ENCODE measurements around the gene TIAM1. TPM values are rescaled to one million over a fixed set of nuclear protein-coding genes. Genes with fewer than 3 reads are reported as not detected.
A peak's percentile ranks its signal among the peaks of the same experiment; 100 is the strongest.

TIAM1 gene
- total and polyA plus RNA-seq, 4 donors = 3.5 to 58.0 (median 11.8) TPM

DNA sequence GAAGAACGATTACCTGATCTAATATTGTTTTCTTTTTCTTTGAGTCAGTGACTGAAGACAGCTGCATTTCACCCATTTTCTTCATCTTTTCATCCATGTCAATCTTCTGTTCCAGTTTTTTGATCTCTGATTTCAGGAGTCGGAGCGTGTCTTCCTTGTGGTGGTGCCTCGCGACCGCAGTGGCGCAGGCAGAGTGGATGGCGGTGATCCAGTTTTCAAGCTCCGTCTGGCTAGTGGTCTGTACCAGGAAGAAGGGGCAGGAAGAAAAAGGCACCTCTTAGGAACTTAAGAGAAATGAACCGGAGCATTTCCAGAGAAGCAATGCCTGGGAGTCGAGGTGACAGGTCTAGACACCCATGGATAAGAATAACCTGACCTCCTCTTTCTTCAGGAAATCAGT lies 118.3 kb downstream of the TIAM1 start:
- TF ChIP-seq, protein P1, sequence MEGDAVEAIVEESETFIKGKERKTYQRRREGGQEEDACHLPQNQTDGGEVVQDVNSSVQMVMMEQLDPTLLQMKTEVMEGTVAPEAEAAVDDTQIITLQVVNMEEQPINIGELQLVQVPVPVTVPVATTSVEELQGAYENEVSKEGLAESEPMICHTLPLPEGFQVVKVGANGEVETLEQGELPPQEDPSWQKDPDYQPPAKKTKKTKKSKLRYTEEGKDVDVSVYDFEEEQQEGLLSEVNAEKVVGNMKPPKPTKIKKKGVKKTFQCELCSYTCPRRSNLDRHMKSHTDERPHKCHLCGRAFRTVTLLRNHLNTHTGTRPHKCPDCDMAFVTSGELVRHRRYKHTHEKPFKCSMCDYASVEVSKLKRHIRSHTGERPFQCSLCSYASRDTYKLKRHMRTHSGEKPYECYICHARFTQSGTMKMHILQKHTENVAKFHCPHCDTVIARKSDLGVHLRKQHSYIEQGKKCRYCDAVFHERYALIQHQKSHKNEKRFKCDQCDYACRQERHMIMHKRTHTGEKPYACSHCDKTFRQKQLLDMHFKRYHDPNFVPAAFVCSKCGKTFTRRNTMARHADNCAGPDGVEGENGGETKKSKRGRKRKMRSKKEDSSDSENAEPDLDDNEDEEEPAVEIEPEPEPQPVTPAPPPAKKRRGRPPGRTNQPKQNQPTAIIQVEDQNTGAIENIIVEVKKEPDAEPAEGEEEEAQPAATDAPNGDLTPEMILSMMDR (IDR thresholded peaks at IDR 0.05; ENCODE audit: control extremely low read depth, extremely low read depth) = no peak
- Histone ChIP-seq H3K4me1 (ENCODE audit: control insufficient read depth in 5 of 5, insufficient read depth in 5 of 5, low read length in 5 of 5) (peaks cover 0 to 7% (median 0%) of the 10 kb centered on the region in 5 donors), H3K9me3 (ENCODE audit: control insufficient read depth in 4 of 4, insufficient read depth in 3 of 4, low read length in 3 of 4) (no peaks in the 10 kb centered on the region), H3K27me3 (ENCODE audit: control insufficient read depth in 3 of 3, insufficient read depth in 3 of 3, low read length in 2 of 3) (no peaks in the 10 kb centered on the region), H3K27ac (ENCODE audit: low read depth in 1 of 2, low read length in 1 of 2) (no peak overlapping the region), H3K9ac (ENCODE audit: insufficient read depth in 1 of 2, low read length in 2 of 2) (no peak overlapping the region), H3K36me3 (ENCODE audit: control insufficient read depth in 4 of 4, insufficient read depth in 4 of 4, low read length in 4 of 4) (peaks cover 0 to 18% (median 6%) of the 10 kb centered on the region in 4 donors), H3K4me3 (no peak overlapping the region)
- WGBS, 2 donors = 95% methylated on average over 11 of the region's 11 CpGs
- DNase-seq (no peak), ATAC-seq (ENCODE audit: insufficient read depth, low FRiP score) (no peak)

DNA sequence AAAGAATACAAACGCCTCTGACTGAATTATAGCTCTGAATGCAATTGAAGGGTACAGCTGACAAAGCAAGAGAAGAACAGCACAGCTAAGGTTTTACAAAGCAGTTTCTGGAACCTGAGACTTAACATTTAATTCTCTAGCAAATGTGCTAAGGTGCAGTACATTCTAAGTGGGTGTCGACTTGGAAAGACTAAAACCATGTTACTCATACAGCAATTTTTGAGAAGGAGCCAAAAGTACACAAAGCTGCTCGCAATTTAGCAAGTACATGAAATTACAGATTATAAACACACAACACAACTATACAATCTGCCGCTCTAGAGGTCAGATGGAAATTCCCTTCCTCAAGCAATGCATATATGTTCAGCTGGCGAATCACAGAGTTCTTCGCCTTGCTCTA lies 121.9 kb downstream of the TIAM1 start:
- WGBS, 2 donors = 83 to 95% methylated on average over 6 of the region's 6 CpGs
- ATAC-seq (ENCODE audit: insufficient read depth, low FRiP score) = no peak
- TF ChIP-seq, protein P1 (IDR thresholded peaks at IDR 0.05; ENCODE audit: control extremely low read depth, extremely low read depth) = no peak

DNA sequence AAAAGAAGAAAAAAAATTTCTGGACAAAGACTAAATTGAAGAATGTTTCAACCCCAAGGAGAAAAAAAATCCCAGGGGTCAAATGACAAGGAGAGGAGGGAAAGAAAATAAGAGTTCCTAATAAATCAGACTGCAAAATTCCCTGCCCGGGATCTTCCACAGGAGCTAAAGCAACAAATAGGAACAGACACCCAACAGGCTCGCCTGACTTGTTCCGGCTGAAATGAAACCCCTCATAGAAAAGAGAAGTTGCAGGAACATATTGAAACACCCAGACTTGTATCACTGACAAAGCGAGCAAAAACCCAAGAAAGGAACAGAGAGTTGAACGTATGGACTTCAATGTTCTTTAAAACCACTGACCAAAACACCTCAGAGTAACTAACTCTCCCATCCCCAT lies 123.0 kb downstream of the TIAM1 start:
- no peak overlapping the region for H3K4me3 ChIP-seq
- DNase-seq (no peak), ATAC-seq (ENCODE audit: insufficient read depth, low FRiP score) (no peak)
- H3K4me1 ChIP-seq (ENCODE audit: control insufficient read depth in 5 of 5, insufficient read depth in 5 of 5, low read length in 5 of 5) = peaks cover 0 to 10% (median 6%) of the 10 kb centered on the region in 5 donors
- no peaks in the 10 kb centered on the region for H3K9me3 ChIP-seq (ENCODE audit: control insufficient read depth in 4 of 4, insufficient read depth in 3 of 4, low read length in 3 of 4)
- 50 to 65% methylated on average over 5 of the region's 5 CpGs for WGBS, 2 donors
- peak overlapping the region in 1 of 2 donors; percentile 46 for H3K27ac ChIP-seq (ENCODE audit: low read depth in 1 of 2, low read length in 1 of 2)
- TF ChIP-seq, protein P1 (IDR thresholded peaks at IDR 0.05; ENCODE audit: control extremely low read depth, extremely low read depth) = no peak
- no peak overlapping the region for H3K9ac ChIP-seq (ENCODE audit: insufficient read depth in 1 of 2, low read length in 2 of 2)
- H3K36me3 ChIP-seq (ENCODE audit: control insufficient read depth in 4 of 4, insufficient read depth in 4 of 4, low read length in 4 of 4) = peaks cover 0 to 22% (median 6%) of the 10 kb centered on the region in 4 donors
- H3K27me3 ChIP-seq (ENCODE audit: control insufficient read depth in 3 of 3, insufficient read depth in 3 of 3, low read length in 2 of 3) = no peaks in the 10 kb centered on the region

More for the DNA sequence above, 121.9 kb downstream of the TIAM1 start:
- Histone ChIP-seq H3K9me3 (ENCODE audit: control insufficient read depth in 4 of 4, insufficient read depth in 3 of 4, low read length in 3 of 4) (no peaks in the 10 kb centered on the region), H3K27me3 (ENCODE audit: control insufficient read depth in 3 of 3, insufficient read depth in 3 of 3, low read length in 2 of 3) (no peaks in the 10 kb centered on the region), H3K4me1 (ENCODE audit: control insufficient read depth in 5 of 5, insufficient read depth in 5 of 5, low read length in 5 of 5) (peaks cover 0 to 10% (median 6%) of the 10 kb centered on the region in 5 donors), H3K4me3 (no peak overlapping the region), H3K36me3 (ENCODE audit: control insufficient read depth in 4 of 4, insufficient read depth in 4 of 4, low read length in 4 of 4) (peaks cover 0 to 17% (median 6%) of the 10 kb centered on the region in 4 donors), H3K9ac (ENCODE audit: insufficient read depth in 1 of 2, low read length in 2 of 2) (no peak overlapping the region), H3K27ac (ENCODE audit: low read depth in 1 of 2, low read length in 1 of 2) (no peak overlapping the region)
- DNase-seq = peak in 2 of 3 donors; percentile 13 to 35

DNA sequence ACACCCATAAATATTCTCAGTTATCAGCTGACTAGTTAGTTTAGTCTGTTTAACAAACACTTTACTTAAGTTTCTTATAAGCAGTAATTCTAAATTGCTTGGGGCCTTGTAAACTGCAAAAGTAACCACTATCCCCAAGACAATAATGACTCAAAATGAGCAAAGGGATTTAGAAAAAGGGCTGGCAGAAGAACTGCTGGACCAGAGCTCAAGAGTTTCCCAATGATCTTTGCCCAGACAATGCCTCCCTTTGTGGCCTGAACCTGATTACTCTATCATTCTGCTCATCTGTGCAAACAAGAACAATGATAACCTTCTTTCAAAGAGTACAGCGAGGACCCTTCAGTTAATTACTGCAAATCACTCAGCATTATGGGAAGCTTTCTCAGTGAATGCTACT lies 123.5 kb downstream of the TIAM1 start:
- TF ChIP-seq, protein P1 (IDR thresholded peaks at IDR 0.05; ENCODE audit: control extremely low read depth, extremely low read depth) = no peak
- DNase-seq = no peak
- 83 to 96% methylated on average over 1 of the region's 1 CpG for WGBS, 2 donors
- Histone ChIP-seq H3K9ac (ENCODE audit: insufficient read depth in 1 of 2, low read length in 2 of 2) (no peak overlapping the region), H3K36me3 (ENCODE audit: control insufficient read depth in 4 of 4, insufficient read depth in 4 of 4, low read length in 4 of 4) (peaks cover 0 to 21% (median 6%) of the 10 kb centered on the region in 4 donors), H3K27me3 (ENCODE audit: control insufficient read depth in 3 of 3, insufficient read depth in 3 of 3, low read length in 2 of 3) (no peaks in the 10 kb centered on the region), H3K27ac (ENCODE audit: low read depth in 1 of 2, low read length in 1 of 2) (no peak overlapping the region), H3K4me3 (no peak overlapping the region), H3K9me3 (ENCODE audit: control insufficient read depth in 4 of 4, insufficient read depth in 3 of 4, low read length in 3 of 4) (no peaks in the 10 kb centered on the region), H3K4me1 (ENCODE audit: control insufficient read depth in 5 of 5, insufficient read depth in 5 of 5, low read length in 5 of 5) (peaks cover 0 to 10% (median 6%) of the 10 kb centered on the region in 5 donors)
- ATAC-seq (ENCODE audit: insufficient read depth, low FRiP score) = peak; percentile 28

Measured in lung (tissue), 12 donors.